Measurements from ENCODE around the gene GALNT3.

The GALNT3 gene

DNA sequence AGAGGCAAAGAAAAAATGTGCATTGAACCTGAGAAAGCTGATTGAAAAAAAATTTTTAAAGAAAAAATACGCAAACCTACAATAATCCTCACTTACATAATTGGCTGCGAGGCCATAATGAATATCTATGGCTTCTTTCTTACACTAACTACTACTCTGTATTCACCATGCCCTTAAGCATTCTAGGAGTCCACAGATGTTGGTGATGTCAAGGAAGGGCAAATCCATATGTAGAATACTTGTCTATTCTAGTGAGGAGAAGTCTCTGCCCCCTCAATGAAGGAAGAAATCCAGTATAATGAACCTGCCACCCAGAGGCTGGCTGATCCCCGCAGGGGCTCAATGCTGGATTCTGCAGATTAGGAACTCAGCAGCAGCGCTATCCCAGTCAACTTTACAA lies 14.3 kb downstream of the GALNT3 start:
- TF ChIP-seq ZNF274 (IDR thresholded peaks at IDR 0.05; ENCODE audit: low read depth, low read length) = no peak

DNA sequence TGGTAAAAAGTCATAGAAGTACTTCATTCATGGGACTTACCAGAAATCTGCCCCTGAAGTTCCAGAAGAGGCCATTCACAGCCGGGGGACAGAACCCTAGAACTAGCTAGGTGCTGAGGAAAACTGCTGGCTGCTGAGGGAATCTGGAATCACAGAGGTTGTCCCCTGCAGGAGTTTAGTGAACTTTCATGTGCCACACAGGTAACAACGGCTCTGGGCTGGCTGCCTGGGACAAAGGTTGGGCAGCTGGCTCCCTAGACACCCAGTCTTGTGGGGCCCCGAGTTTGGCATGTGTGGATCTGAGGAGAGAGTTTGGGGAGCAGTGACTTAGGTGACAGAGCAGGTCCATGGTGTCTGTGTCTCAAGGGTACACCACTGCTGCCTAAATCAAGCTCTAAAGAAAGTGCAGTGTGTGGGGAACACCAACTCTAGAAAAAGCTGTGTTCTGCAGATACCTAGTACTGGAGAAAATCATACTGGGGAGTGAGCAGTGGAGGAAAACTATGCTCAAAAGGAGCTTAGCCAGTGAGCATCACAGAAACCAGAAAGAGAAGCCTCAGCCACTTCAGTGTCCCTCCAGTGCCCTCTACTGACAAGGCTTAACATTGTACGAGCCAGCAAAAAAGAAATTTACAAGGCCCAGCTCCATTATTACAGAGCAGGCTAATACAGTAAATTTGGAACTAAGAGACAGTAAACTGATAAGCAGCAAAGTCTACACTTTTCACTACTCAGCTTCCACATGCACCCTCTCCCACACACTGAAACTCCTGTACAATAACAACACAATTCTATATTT lies 15.2 kb downstream of the GALNT3 start:
- H3K4me3 ChIP-seq (ENCODE audit: low read length) = no peak overlapping the region
- no peak for TF ChIP-seq ZNF274 (IDR thresholded peaks at IDR 0.05; ENCODE audit: low read depth, low read length)

More for the DNA sequence above, 14.3 kb downstream of the GALNT3 start:
- no peak overlapping the region for H3K4me3 ChIP-seq (ENCODE audit: low read length)

DNA sequence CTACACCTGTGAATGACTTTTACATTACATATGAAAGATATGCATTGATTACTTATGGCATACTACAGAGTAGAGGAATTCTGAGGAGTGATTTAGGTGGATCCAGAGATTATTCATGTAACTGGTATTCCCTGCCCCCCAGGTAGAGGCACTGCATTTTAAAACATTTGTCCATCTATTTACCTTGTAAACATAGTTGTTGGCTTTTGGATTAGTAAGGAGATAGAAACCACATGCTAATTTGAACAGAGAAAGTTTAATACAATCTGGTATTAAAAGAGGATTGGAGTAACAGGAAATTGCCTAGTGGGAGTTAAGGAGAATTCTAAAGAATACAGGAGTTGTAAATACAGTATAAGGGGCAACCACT lies 15.9 kb downstream of the GALNT3 start:
- no peak for TF ChIP-seq ZNF274 (IDR thresholded peaks at IDR 0.05; ENCODE audit: low read depth, low read length)
- H3K4me3 ChIP-seq (ENCODE audit: low read length) = no peak overlapping the region

DNA sequence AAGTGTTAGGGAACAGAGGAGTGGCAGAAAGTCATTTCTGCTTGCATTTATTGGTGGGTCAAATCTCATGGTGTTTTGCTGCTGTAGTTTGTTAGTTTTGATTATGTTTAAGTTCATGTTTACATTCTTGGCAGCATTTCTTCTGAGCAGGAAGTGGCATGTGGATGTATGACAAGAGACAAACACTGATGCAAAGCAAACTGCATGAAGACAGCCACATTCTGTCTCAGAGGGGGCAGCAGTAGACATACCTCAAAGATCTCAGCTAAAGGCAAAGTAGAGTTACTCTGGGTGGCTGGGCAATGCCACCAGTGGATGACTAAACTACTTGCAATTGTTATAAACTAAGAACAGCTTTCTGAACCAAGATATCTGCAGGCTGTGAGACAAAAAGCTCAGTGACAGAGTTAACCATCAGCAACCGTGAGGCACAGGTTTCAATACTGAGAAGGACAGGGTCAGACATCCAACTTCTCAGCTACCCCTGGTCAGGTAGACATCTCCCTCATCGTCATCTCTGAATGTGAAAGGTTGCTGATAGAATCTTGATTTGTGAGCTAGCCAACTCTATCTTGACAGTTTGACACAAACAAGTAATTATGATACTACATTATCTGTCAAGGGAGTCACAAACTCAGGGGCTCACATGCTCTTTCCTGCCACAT lies 16.4 kb downstream of the GALNT3 start:
- H3K4me3 ChIP-seq (ENCODE audit: low read length) = no peak overlapping the region
- no peak for TF ChIP-seq ZNF274 (IDR thresholded peaks at IDR 0.05; ENCODE audit: low read depth, low read length)

DNA sequence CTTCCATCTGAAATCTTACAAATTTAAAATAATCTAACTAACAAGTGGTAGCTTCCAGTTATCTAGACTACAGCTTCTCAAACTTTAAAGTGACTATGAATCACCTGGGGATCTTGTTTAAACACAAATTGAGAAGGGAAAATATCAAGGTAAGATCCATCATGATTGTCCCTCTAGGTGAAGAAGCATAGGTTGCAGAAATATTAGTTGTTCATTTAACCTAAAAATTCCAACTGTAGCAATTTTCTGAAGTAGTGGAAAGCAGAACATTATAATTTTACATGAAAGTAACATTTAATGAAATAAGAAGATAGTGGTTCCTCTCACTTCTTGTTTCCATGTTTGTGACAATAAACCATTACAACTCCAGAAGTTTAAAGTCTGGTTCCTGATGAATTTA lies 17.3 kb downstream of the GALNT3 start:
- no peak for TF ChIP-seq ZNF274 (IDR thresholded peaks at IDR 0.05; ENCODE audit: low read depth, low read length)
- H3K4me3 ChIP-seq (ENCODE audit: low read length) = no peak overlapping the region

DNA sequence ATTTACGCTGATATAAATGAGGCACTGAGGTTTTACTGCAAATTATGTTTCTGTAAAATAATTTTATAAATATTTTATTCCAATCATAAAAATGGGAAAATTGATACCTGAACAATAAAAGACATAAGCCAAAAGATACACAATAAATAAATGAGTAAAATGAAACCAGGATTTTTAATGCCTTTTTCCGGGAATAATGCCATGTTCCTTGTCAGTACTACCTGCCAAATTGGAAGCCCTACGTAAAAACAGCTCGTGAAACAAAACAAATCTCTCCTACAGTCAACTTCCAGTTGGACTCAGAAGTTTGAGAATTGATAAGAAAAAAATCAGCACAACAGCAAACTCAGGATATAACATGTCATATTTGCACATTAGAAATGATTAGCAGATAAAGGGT lies 18.0 kb downstream of the GALNT3 start:
- no peak for TF ChIP-seq ZNF274 (IDR thresholded peaks at IDR 0.05; ENCODE audit: low read depth, low read length)
- no peak overlapping the region for H3K4me3 ChIP-seq (ENCODE audit: low read length)

DNA sequence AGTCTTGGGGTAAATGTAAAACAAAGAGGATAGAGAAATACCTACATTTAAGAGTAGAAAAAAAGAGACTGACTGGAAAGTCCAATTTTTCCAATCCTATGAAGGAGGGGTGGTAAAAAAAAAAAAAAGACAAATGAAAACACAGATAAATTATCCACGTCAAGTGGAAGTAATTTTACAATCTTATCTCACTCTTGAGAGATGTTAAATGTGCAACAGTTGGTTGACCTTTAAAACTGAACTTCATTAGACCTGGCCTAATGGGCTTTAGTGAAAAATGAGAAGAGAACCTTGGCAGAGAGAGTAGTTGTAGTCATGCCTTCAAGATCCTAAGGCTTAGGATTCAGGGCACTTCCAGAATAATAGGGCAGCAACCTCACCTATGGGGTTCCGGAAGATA lies 20.4 kb downstream of the GALNT3 start:
- no peak overlapping the region for H3K4me3 ChIP-seq (ENCODE audit: low read length)
- no peak for TF ChIP-seq ZNF274 (IDR thresholded peaks at IDR 0.05; ENCODE audit: low read depth, low read length)

DNA sequence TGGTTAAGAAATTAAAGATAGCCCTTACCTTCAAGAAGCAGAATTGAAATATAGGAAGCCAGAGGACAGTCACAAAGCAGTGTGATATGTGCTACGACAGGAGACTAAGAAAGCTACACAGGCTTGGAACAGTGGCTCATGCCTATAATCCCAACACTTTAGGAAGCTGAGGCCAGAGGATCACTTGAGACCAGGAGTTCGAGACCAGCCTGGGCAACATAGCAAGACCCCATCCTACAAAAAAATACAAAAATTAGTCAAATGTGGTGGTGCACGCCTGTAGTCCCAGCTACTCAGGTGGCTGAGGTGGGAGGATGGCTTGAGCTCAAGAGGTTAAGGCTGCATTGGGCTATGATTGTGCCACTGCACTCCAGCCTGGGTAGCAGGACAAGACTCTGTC lies 21.9 kb downstream of the GALNT3 start:
- no peak overlapping the region for H3K4me3 ChIP-seq (ENCODE audit: low read length)

DNA sequence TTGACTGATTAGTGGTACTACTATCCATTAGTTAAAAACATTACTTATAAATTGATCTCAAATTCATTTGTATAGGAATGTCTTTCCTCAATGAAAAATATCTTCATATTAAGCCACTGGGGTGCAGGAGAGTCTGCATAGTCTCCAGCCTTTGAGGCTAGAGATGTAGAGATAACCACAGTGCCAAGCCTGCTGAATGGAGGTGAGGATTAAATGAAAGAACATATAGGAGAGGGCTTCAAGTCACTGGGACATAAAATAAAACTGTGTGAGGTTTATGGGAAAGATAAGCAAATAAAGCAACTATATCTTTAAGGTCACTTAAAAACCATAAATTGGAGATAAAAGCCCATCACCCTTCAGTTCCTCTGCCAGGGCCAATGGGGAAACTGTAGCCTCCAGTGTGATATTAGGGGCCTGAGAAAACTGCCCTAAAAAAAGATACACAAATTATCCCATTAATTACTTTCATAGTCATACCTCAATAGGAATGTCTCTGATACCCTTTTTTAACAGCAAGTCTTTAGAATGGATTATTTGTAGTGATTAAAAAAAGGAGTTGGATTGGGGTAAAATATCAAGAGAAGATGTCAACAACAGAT lies 27.6 kb downstream of the GALNT3 start:
- no peak overlapping the region for H3K4me3 ChIP-seq (ENCODE audit: low read length)
- TF ChIP-seq ZNF274 (IDR thresholded peaks at IDR 0.05; ENCODE audit: low read depth, low read length) = no peak

More for the DNA sequence above, 21.9 kb downstream of the GALNT3 start:
- TF ChIP-seq ZNF274 (IDR thresholded peaks at IDR 0.05; ENCODE audit: low read depth, low read length) = no peak

DNA sequence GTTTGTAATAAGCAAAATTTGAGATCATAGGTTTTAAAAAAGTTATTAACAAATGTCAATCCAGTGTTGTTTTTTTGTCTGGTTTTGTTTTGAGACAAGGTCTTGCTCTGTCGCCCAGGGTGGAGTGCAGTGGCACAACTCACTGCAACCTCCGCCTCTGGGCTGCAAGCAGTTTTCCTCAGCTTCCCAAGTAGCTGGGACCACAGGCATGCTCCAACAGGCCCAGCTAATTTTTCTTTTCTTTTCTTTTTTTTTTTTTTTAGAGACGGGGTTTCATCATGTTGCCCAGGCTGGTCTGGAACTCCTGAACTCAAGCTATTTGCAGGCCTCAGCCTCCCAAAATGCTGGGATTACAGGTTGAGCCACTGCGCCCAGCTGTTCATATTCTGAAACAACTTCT lies 31.3 kb downstream of the GALNT3 start:
- H3K4me3 ChIP-seq (ENCODE audit: low read length) = no peak overlapping the region
- TF ChIP-seq ZNF274 (IDR thresholded peaks at IDR 0.05; ENCODE audit: low read depth, low read length) = no peak

DNA sequence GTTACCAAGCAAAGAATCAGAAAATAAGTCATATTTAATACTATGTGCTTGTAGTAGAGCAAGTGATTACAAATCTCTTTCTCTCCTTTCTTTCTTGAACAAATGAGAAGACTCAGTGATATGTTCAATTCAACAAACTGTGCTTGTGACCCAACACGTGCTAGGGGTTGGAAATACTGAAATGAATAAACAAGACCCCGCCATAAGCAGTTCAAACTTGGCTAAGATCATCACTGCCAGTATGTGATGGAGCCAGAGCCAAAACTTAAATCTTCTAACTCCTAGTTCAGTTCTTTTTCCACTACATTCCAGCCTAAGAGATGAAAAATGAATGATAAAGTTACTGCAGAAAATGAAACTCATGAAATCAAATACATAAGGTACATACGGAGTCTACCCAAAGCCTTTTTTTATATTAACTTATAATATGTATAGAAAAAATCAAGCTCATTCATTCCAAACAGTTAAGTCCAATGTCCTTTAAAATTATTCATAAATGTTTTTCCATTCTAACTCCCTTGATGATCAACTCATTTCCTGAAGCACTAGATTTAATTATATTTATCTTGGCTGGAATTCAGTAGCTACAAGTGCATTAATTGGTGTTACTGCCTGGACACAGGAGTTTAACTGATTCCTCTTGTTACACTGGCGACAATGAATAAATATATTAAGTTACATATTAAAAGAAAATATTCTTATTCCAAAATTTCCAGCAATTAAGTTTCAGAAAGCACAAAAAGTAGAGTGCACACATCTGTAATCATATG lies 36.0 kb downstream of the GALNT3 start:
- H3K4me3 ChIP-seq (ENCODE audit: low read length) = no peak overlapping the region
- TF ChIP-seq ZNF274 (IDR thresholded peaks at IDR 0.05; ENCODE audit: low read depth, low read length) = no peak

DNA sequence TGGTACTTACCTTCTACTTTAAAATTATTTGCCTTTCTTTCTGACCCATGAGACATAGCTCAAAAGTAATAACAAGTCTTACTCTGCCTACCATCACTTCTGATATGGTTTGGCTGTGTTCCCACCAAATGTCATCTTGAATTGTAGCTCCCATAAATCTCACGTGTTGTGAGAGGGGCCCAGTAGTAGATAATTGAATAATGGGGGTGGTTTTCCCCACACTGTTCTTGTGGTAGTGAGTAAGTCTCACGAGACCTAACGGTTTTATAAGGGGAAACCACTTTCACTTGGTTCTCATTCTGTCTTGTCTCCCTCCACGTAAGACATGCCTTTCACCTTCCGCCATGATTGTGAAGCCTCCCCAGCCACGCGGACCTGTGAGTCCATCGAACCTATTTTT lies 47.5 kb downstream of the GALNT3 start:
- no peak overlapping the region for H3K4me3 ChIP-seq (ENCODE audit: low read length)
- TF ChIP-seq ZNF274 (IDR thresholded peaks at IDR 0.05; ENCODE audit: low read depth, low read length) = no peak

DNA sequence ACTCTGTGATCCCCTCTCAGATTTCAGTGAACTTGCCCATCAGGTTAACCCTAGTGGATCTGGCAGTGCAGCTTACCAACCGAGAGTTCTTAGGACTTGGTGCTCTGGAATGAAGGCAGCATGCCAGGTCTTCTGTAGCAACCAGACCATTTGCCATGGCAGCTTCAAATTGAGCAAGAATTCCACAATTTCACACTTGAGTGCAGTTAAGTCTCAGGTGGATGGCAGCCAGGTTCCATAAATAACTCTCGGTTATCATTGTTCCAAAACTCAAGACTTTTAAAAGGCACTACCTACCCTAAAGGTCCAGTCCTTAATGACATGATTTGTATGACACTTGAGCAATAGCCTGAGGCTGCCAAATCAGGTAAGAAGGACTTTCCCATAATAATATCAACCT lies 48.1 kb downstream of the GALNT3 start:
- TF ChIP-seq ZNF274 (IDR thresholded peaks at IDR 0.05; ENCODE audit: low read depth, low read length) = no peak

DNA sequence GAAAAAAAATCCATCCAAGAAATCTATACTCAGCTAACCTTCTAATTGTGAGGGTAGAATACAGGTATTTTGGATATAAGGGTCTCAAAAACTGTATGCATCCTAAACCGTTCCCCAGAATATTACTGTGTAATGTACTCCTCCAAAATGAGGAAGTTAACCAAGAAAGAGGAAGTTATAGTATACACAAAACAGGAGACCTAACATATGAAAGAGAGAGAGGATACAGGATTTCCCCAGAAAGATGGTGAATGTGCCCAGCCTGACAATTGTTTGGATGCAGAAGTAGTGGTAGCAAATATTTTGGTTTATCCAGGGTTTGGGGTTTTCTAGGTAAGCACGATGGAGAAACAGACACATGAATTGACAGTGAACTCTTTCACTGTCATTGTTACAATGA lies 50.6 kb downstream of the GALNT3 start:
- no peak overlapping the region for H3K4me3 ChIP-seq (ENCODE audit: low read length)

More for the DNA sequence above, 48.1 kb downstream of the GALNT3 start:
- H3K4me3 ChIP-seq (ENCODE audit: low read length) = no peak overlapping the region

More for the DNA sequence above, 50.6 kb downstream of the GALNT3 start:
- TF ChIP-seq ZNF274 (IDR thresholded peaks at IDR 0.05; ENCODE audit: low read depth, low read length) = no peak

All from GM08714 (cell line).